ENCODE measurements around the gene TADA1. TPM values are rescaled to one million over a fixed set of nuclear protein-coding genes. Genes with fewer than 3 reads are reported as not detected.

TADA1 gene
- 9.3 and 13.6 TPM in 2 replicates for polyA plus RNA-seq (2012; rRNA removed)
- polyA plus RNA-seq (2012; cell fraction: cytosol; rRNA removed): 12.5 and 12.7 TPM in 2 replicates
- polyA plus RNA-seq (2012; cell fraction: nucleus; rRNA removed): 12.3 and 16.7 TPM in 2 replicates

GRCh38 chr1:166875734-166876539 is at the start of gene TADA1:
TSS of gene TADA1 (minus strand) at chr1:166876264. CDS start at chr1:166876233, 31 bp downstream.
- H4K20me1 ChIP-seq (ENCODE audit: insufficient read depth): no peaks in the 10 kb centered on the region; the same call in 1 of the 2 replicates
- peak; percentile 27; the same call in 1 of the 2 replicates for TF ChIP-seq POLR2AphosphoS5 (IDR thresholded peaks at IDR 0.05; ENCODE audit: low read depth, low read length)
- no peak for TF ChIP-seq GATA2 (CRISPR knock-in tag; IDR thresholded peaks at IDR 0.05)
- peak; percentile 87 for TF ChIP-seq MAX (IDR thresholded peaks at IDR 0.05; ENCODE audit: low read depth)
- TF ChIP-seq GABPA (IDR thresholded peaks at IDR 0.05; ENCODE audit: low read depth): peak; percentile 41; the same call in 1 of the 2 replicates
- TF ChIP-seq MXI1 (IDR thresholded peaks at IDR 0.05; ENCODE audit: low read depth, low read length): peak; percentile 96
- TF ChIP-seq ELF1 (IDR thresholded peaks at IDR 0.05): peak; percentile 62
- peak; percentile 80 for TF ChIP-seq TAF1 (IDR thresholded peaks at IDR 0.05; ENCODE audit: borderline replicate concordance, low read depth, low read length)
- TF ChIP-seq RFX5 (IDR thresholded peaks at IDR 0.05; ENCODE audit: low read length): no peak; the same call in 1 of the 2 replicates
- peak; percentile 97 for TF ChIP-seq USF1 (IDR thresholded peaks at IDR 0.05; ENCODE audit: borderline replicate concordance, low read depth)
- peak; percentile 73 for TF ChIP-seq CHD2 (IDR thresholded peaks at IDR 0.05; ENCODE audit: low read length, partially characterized antibody)
- no peak for TF ChIP-seq FOXJ3 (CRISPR knock-in tag; IDR thresholded peaks at IDR 0.05)
- TF ChIP-seq SMC3 (IDR thresholded peaks at IDR 0.05; ENCODE audit: low read depth, low read length): no peak
- peak; percentile 88 for TF ChIP-seq SIN3A (IDR thresholded peaks at IDR 0.05; ENCODE audit: borderline replicate concordance, low read depth, low read length)
- TF ChIP-seq USF2 (IDR thresholded peaks at IDR 0.05; ENCODE audit: borderline replicate concordance, low read depth, low read length): peak; percentile 81
- TF ChIP-seq REST (IDR thresholded peaks at IDR 0.05; ENCODE audit: low read depth, low read length): 0 out of 2 replicates have a peak, but pooled peaks have one; percentile 5
- TF ChIP-seq PBX3 (IDR thresholded peaks at IDR 0.05): peak; percentile 57
- peak; percentile 21; the same call in 1 of the 2 replicates for TF ChIP-seq TCF12 (IDR thresholded peaks at IDR 0.05)
- TF ChIP-seq NRF1 (IDR thresholded peaks at IDR 0.05; ENCODE audit: low read depth, low read length): no peak
- peak; percentile 90 for TF ChIP-seq YY1 (IDR thresholded peaks at IDR 0.05; ENCODE audit: low read depth)
- peak; percentile 49 for TF ChIP-seq RCOR1 (IDR thresholded peaks at IDR 0.05; ENCODE audit: low read length)
- TF ChIP-seq JUND (IDR thresholded peaks at IDR 0.05): no peak

More at GRCh38 chr1:166875734-166876539, at the start of gene TADA1:
- peak within 1 kb of the TSS; percentile 82 for H2AFZ ChIP-seq (ENCODE audit: low read depth)
- H3K79me2 ChIP-seq (ENCODE audit: insufficient read depth): peaks cover 46% of the 10 kb centered on the region
- peaks cover 0 to 5% of the 10 kb centered on the region in 2 experiments for H3K36me3 ChIP-seq (replicated peaks in 1 of 2; ENCODE audit: control insufficient read depth in 1 of 2, insufficient read depth in 2 of 2, low read length in 1 of 2)
- H3K4me1 ChIP-seq (ENCODE audit: control insufficient read depth in 1 of 2, insufficient read depth in 2 of 2, low read depth in 1 of 2, low read length in 1 of 2): peaks cover 4 to 5% of the 10 kb centered on the region in 2 experiments; a peak in 3 of 4 replicates
- WGBS (ENCODE audit: low lambda C conversion rate): under 1% methylated on average over 34 of the region's 84 CpGs
- peak; percentile 95 for DNase-seq
- H3K9me3 ChIP-seq: no peaks in the 10 kb centered on the region
- no peaks in the 10 kb centered on the region for H3F3A ChIP-seq (replicated peaks; ENCODE audit: insufficient read depth)
- no peaks in the 10 kb centered on the region for H3K27me3 ChIP-seq (ENCODE audit: insufficient read depth)
- H3K9ac ChIP-seq: peak within 1 kb of the TSS; percentile 84
- CTCF ChIA-PET: interaction anchor here (1.6 to 2.2 kb wide), 3 partner anchors 11 to 34 kb away, joined by 3 to 9 read pairs (median 5); no protein-coding TSS in a partner anchor
- peak within 1 kb of the TSS; percentile 78 to 94 for H3K27ac ChIP-seq (ENCODE audit: low read depth in 2 of 2, low read length in 1 of 2)
- POLR2A ChIA-PET: interaction anchor here (1.1 to 1.8 kb wide), 3 partner anchors 31 to 168 kb away, joined by 4 to 16 read pairs (median 4); partner anchors contain the start of gene POGK
- H3K9me2 ChIP-seq: no peaks in the 10 kb centered on the region
- peak within 1 kb of the TSS; percentile 92 for H3K4me2 ChIP-seq
- peak within 1 kb of the TSS; percentile 70 to 78 for H3K4me3 ChIP-seq (ENCODE audit: low read depth in 2 of 2, low read length in 1 of 2)

All from SK-N-SH (cell line).